H1 (cell line): ENCODE measurements around the gene FBXL17. TPM values are rescaled to one million over a fixed set of nuclear protein-coding genes. Genes with fewer than 3 reads are reported as not detected.

Source experiments
- polyA plus RNA-seq, 7 experiments: library from polyadenylated mRNA; depleted of rRNA in 3 of 7; stranded (reverse) in 5 of 7; unstranded in 2 of 7; fragments of >200 nt in 5 of 7; fragments of 200-250 nt in 2 of 7; gene quantifications; 1 replicate in 5 of 7; 2 replicates in 1 of 7; 4 replicates in 1 of 7; pipeline versions ENCODE4 v1.2.1 to v1.2.3, GENCODE V29; 2011 to 2013; ENCODE audit warnings: missing spikeins in 2 of 7, mixed read lengths in 2 of 7
- small RNA-seq: library from polyadenylated mRNA; stranded (forward); fragments of <200 nt; extraction: miRNeasy Mini kit (QIAGEN cat#:217004); gene quantifications from one replicate; pipeline ENCODE3, GENCODE V24; 2013; ENCODE audit not compliant: insufficient read depth
- total RNA-seq: library from RNA; stranded (reverse); fragmentation: NEBNext Ultra II Directional; extraction: Animal tissue kit (Norgen Biotek cat#: 25700); gene quantifications from 2 replicates; pipeline ENCODE4 v1.2.1, GENCODE V29; 2021

FBXL17 gene
- total and polyA plus RNA-seq, 2 of the 8 experiments (the other 6 are each of a cell fraction or from before 2014, with no cell fraction given): 0.35 to 4.3 TPM

Small RNA genes within 50 kb of the gene (small RNA-seq; reads per million reads assigned to genes)
- not detected for gene RN7SKP122
